IPS-15b (cell line): ENCODE results near the gene UNKL.

Experiments
- H3K27me3 ChIP-seq: one replicate; pipeline ENCODE4 v1.6.1; 2013; ENCODE audit warnings: low read length; ENCODE audit not compliant: control insufficient read depth, insufficient read depth
- H3K36me3 ChIP-seq: one replicate; pipeline ENCODE4 v1.6.1; 2013; ENCODE audit warnings: low read length; ENCODE audit not compliant: control insufficient read depth, insufficient read depth
- H3K4me1 ChIP-seq: one replicate; pipeline ENCODE4 v1.6.1; 2013; ENCODE audit warnings: mild to moderate bottlenecking, low read length; ENCODE audit not compliant: control insufficient read depth, insufficient read depth
- H3K4me3 ChIP-seq: one replicate; pipeline ENCODE4 v1.5.1; 2013; ENCODE audit warnings: low read depth, low read length
- H3K9ac ChIP-seq: one replicate; pipeline ENCODE4 v1.6.1; 2013; ENCODE audit warnings: low read depth, mild to moderate bottlenecking, low read length
- H3K9me3 ChIP-seq: one replicate; pipeline ENCODE4 v1.6.1; 2013; ENCODE audit warnings: mild to moderate bottlenecking, low read length; ENCODE audit not compliant: control insufficient read depth, insufficient read depth

UNKL gene

DNA sequence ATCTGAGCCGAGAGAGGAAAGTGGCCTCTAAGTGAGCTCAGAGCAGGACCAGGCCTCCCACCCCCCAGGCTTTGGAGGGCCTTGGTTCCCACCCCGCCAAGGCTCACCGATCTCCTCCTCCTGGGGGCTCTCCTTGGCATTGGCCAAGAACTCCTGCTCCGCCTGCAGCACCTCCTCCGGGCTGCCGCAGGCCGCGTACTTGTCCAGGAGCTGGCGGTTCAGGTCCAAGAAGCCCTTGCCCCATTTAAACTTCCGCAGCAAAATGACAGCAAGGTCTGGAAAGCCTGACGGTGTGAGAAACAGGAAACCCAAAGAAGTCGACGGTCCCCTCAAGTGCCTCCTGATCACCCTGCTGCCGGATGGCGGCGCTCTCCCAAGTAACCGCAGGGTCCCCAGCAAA lies 64.6 kb downstream of the UNKL start:
- Histone ChIP-seq H3K4me1 (no peaks in the 10 kb centered on the region), H3K9ac (no peak overlapping the region), H3K9me3 (no peaks in the 10 kb centered on the region), H3K36me3 (peaks cover 26% of the 10 kb centered on the region), H3K4me3 (no peak overlapping the region), H3K27me3 (no peaks in the 10 kb centered on the region)

DNA sequence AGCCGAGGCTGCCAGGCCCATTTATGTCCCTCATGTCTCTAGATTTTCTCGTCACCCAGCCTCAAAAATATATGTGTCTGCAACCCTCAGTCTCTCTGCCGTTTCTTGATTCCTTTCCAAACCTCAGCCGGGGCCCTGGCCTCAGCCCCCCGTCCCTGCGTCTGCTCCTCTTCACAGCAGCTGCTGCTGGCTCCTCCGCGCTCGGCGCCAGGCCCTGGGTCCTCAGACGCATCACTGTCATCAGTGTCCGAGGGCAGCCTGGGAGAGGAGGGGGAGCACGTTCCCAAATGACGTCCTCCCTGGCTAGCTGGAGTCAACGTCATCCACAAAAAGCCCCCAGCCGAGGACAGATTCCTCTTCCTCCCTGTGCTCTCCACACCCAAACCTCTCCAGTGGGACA lies 65.2 kb downstream of the UNKL start:
- no peak overlapping the region for H3K9ac ChIP-seq
- H3K4me1 ChIP-seq, result no peaks in the 10 kb centered on the region
- H3K4me3 ChIP-seq, result no peak overlapping the region
- no peaks in the 10 kb centered on the region for H3K9me3 ChIP-seq
- no peaks in the 10 kb centered on the region for H3K27me3 ChIP-seq
- peaks cover 26% of the 10 kb centered on the region for H3K36me3 ChIP-seq

DNA sequence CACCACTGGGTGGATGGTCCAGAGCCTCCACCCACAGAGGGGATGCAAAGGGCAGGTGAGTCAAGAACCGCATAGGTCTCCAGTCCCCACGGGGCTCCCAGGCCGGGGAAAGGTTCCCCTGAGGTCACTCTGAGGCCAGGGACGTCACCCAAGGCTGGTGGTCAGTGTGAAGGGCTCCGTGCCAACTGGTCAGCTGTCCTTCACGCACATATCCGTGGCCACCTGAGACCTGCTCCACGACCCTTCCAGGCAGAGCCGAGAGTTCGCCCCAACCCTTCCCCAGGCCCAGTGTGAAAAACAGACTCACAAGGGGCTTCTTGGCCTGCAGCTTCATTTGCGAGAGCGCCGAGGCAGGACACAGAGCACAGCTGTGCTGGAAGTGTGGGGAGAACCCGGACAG lies 65.6 kb downstream of the UNKL start:
- peaks cover 26% of the 10 kb centered on the region for H3K36me3 ChIP-seq
- H3K4me3 ChIP-seq, result no peak overlapping the region
- no peaks in the 10 kb centered on the region for H3K9me3 ChIP-seq
- no peaks in the 10 kb centered on the region for H3K27me3 ChIP-seq
- no peaks in the 10 kb centered on the region for H3K4me1 ChIP-seq
- H3K9ac ChIP-seq, result no peak overlapping the region

DNA sequence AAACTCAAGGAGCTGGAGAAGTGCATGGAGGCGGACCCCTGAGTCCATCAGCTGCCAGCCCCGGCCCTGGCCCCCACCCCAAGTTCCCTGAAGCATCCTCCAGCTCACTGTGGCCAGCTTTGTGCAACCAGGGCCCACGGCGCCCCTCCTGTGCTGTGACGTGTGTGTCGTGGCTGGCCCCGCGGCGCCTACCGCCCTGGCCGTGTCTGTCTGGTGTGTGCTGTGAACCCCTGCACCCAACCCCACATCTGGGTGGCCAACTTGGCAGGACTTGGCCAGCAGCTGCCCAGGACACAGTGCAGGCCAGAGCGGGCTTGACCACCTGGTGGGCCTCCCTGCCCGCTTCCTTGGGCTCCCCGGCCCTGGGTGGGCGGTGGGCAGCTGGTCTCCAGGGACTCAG lies 66.1 kb downstream of the UNKL start:
- H3K4me1 ChIP-seq, result no peaks in the 10 kb centered on the region
- no peak overlapping the region for H3K4me3 ChIP-seq
- H3K9ac ChIP-seq, result no peak overlapping the region
- H3K36me3 ChIP-seq, result peaks cover 26% of the 10 kb centered on the region
- no peaks in the 10 kb centered on the region for H3K9me3 ChIP-seq
- no peaks in the 10 kb centered on the region for H3K27me3 ChIP-seq

DNA sequence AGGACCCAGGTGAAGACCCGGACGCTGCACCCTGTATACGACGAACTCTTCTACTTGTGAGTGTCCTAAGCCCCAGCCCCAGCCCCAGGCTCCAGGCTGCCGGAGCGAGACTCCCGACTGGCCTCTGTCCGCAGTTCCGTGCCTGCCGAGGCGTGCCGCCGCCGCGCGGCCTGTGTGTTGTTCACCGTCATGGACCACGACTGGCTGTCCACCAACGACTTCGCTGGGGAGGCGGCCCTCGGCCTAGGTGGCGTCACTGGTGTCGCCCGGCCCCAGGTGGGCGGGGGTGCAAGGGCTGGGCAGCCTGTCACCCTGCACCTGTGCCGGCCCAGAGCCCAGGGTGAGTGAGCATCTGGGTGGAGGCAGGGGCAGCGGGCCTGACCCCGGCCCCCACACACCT lies 66.5 kb downstream of the UNKL start:
- Histone ChIP-seq H3K27me3 (no peaks in the 10 kb centered on the region), H3K9me3 (no peaks in the 10 kb centered on the region), H3K36me3 (peaks cover 26% of the 10 kb centered on the region), H3K4me1 (no peaks in the 10 kb centered on the region), H3K9ac (no peak overlapping the region), H3K4me3 (no peak overlapping the region)

DNA sequence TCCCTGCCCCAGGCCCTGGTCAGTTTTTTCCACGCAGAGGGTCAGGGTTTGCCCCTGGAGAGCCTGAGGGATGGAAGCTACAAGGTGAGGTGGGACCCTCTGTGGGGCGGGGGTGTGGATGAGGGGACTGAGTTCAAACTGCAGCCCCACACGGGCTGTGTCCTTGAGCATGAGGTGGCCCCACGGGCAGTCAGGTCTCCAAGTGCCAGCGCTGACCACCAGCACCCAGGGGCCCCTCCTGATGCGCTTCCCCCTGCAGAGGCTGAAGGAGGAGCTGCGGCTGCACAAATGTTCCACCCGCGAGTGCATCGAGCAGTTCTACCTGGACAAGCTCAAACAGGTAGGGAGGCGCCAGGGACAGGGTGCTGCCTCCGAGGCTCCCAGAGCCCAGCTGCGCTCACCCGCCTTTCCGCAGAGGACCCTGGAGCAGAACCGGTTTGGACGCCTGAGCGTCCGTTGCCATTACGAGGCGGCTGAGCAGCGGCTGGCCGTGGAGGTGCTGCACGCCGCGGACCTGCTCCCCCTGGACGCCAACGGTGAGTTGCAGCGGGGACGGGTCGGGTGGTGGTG lies 67.1 kb downstream of the UNKL start:
- no peaks in the 10 kb centered on the region for H3K9me3 ChIP-seq
- H3K27me3 ChIP-seq, result peaks cover under 1% of the 10 kb centered on the region
- peaks cover 26% of the 10 kb centered on the region for H3K36me3 ChIP-seq
- H3K4me1 ChIP-seq, result no peaks in the 10 kb centered on the region
- no peak overlapping the region for H3K4me3 ChIP-seq
- H3K9ac ChIP-seq, result no peak overlapping the region

DNA sequence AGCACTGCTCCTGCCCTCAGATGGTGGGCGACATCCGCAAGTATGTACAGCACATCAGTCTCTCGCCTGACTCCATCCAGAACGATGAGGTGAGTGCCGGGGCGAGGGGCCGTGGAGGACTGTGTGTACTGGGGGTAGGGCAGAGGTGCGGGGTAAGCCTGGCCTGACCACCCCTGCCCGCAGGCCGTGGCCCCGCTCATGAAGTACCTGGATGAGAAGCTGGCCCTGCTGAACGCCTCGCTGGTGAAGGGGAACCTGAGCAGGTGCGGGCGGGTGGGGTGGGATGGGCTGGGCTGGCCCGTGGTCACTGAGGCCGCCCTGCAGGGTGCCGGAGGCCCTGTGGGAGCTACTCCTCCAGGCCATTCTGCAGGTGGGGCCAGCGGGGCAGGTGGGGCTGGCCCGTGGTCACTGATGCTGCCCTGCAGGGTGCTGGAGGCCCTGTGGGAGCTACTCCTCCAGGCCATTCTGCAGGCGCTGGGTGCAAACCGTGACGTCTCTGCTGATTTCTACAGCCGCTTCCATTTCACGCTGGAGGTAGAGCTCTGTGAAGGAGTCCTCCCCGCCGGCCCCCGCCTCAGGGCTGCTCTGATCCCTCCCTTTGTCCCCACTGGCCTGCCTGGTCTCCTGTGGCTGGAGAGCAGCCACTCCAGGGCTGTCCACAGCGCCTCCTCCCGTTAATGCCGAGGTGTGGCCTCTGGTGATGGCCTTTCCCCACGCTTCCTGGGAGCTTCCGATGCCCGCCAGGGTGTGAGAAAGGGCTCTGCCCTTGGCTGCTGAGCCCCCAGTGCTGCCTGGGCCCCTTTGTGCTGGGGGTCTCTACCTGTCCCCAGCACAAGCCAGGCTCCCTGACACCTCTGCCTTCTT lies 67.8 kb downstream of the UNKL start:
- no peaks in the 10 kb centered on the region for H3K4me1 ChIP-seq
- H3K36me3 ChIP-seq, result peaks cover 26% of the 10 kb centered on the region
- no peak overlapping the region for H3K4me3 ChIP-seq
- H3K27me3 ChIP-seq, result peaks cover 5% of the 10 kb centered on the region
- H3K9ac ChIP-seq, result no peak overlapping the region
- H3K9me3 ChIP-seq, result no peaks in the 10 kb centered on the region

DNA sequence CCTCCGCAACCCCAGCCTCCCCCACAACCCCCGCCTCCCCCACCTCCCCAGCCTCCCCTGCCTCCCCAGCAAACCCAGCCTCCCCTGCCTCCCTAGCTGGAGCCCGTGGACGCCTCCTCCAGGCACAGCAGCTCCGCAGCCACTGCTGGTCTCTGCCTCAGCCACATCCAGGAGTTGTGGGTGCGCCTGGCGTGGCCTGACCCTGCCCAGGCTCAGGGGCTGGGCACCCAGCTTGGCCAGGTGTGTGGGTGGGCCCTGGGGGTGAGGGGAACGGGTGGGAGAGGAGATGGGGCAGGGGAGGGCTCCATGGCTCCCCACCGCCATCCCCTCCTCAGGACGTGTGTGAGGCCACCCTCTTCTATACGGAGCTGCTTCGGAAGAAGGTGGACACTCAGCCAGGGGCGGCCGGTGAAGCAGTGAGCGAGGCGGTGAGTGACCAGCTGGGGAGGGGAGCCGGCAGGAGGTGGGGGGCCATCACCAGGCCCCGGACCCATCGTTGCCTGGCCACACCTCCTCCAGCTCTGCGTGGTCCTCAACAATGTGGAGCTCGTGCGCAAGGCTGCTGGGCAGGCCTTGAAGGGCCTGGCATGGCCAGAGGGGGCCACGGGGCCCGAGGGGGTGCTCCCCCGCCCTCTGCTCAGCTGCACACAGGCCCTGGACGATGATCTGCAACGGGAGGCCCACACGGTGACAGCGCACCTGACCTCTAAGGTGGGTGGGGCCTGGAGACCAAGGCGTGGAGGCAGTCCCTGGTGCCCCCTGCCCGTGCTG lies 68.7 kb downstream of the UNKL start:
- Histone ChIP-seq H3K4me1 (no peaks in the 10 kb centered on the region), H3K36me3 (peaks cover 23% of the 10 kb centered on the region), H3K27me3 (peaks cover 5% of the 10 kb centered on the region), H3K9me3 (no peaks in the 10 kb centered on the region), H3K4me3 (no peak overlapping the region), H3K9ac (no peak overlapping the region)

DNA sequence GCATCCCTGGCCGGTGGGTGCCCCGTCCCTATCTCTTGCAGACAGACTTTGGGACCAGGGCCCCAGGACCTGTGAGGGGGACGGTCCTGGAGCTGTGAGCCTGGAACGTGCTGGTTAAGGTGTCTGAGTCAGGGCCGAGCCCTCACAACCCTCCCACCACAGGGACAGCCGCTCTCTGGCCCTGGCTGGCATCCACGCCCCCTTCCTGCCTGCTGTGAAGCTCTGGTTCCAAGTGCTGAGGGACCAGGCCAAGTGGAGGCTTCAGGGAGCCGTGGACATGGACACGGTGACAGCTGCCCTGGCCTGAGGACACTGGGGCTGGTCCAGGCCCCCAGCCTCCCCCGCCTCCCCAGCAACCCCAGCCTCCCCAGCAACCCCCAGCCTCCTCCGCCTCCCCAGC lies 69.4 kb downstream of the UNKL start:
- peaks cover 5% of the 10 kb centered on the region for H3K27me3 ChIP-seq
- H3K9ac ChIP-seq, result no peak overlapping the region
- H3K36me3 ChIP-seq, result peaks cover 16% of the 10 kb centered on the region
- no peak overlapping the region for H3K4me3 ChIP-seq
- no peaks in the 10 kb centered on the region for H3K4me1 ChIP-seq
- no peaks in the 10 kb centered on the region for H3K9me3 ChIP-seq

DNA sequence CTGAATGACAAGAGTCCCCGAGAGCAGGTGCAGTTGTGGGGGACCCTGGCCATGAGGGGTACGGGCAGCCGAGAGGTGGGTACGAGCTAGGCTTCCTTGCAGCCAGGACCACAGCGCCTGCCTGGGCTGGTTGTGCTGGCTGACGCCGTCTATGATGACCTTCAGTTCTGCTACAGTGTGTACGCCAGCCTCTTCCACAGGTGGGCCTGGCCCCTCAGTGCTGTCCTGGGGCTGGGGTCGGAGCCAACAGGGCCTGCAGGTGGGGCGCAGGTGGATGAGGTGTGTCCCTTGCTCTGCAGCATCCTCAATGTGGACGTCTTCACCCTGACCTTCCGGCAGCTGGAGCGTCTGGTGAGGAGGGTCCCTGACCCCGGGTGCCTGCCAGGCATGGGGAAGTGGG lies 70.0 kb downstream of the UNKL start:
- Histone ChIP-seq H3K4me1 (no peaks in the 10 kb centered on the region), H3K36me3 (peaks cover 15% of the 10 kb centered on the region), H3K27me3 (peaks cover 5% of the 10 kb centered on the region), H3K9me3 (no peaks in the 10 kb centered on the region), H3K4me3 (no peak overlapping the region), H3K9ac (no peak overlapping the region)

DNA sequence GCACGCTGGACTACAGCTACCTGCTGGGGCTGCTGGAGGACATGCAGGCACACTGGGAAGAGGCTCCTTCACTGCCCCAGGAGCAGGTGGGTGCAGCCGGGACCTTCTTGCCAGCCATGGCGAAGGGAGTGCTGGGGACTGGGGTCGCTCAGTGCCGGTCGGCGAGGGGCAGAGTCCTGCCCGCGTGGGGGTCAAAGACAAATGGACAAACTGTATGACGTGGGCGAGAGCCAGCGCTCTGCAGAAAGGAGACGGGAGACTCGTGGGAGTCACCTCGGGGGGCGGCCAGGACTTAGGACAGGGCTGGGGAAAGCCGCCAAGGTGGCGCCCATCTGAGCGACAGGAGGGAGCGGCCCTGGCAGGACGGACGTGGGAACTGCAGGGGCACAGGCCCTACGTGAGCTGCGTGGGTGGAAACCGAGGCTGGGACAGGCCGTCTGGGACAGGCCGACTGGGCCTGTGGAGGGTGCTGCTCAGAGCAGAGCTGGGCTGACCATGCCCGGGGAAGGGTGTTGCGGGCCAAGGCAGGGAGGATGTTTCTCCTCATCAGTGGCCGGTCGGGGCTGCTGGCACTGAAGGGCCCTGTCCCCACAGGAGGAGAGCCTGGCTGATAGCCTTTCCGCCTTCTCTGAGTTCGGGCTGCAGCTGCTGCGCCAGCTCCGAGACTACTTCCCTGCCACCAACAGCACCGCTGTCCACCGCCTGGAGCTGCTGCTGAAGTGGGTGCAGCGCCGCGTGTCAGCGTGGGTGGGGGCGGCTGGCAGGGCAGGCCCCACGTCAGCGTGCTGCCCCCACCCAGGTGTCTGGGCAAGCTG lies 70.9 kb downstream of the UNKL start:
- Histone ChIP-seq H3K9ac (no peak overlapping the region), H3K27me3 (peaks cover 5% of the 10 kb centered on the region), H3K36me3 (peaks cover 7% of the 10 kb centered on the region), H3K9me3 (no peaks in the 10 kb centered on the region), H3K4me1 (no peaks in the 10 kb centered on the region), H3K4me3 (peak overlapping the region; percentile 53)
